Measurements from ENCODE around the gene SPAG17. TPM values are rescaled to one million over a fixed set of nuclear protein-coding genes. Genes with fewer than 3 reads are reported as not detected.

The SPAG17 gene
- polyA plus RNA-seq, 1 donor from 2014 or later, result 0.25 TPM

DNA sequence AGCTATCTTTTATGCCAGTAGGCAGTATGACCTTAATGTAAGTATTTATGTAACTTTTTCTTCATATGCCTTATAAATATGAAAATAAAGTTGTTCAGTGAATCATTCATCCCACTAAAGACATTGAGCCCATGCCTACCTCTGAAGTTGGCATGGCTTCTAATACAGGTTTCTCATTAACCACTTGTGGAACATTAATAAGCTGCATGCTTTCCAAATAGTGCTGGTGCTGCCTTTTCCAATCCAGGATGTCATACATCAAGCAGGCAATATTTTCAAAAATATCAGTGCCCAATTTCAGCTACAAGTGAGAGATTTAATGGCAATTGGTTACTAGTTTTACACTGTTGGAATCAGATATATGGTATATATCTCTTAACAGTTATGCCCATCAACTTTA is 92.0 kb downstream of the SPAG17 start:
- H3K9me2 ChIP-seq (ENCODE audit: insufficient read depth, low read length), result no peaks in the 10 kb centered on the region
- no peaks in the 10 kb centered on the region for H3F3A ChIP-seq (ENCODE audit: insufficient read depth, low read length, poor library complexity, severe bottlenecking)
- TF ChIP-seq EP300 (conservative IDR thresholded peaks at IDR 0.05; ENCODE audit: poor library complexity, severe bottlenecking) (no peak), SMC3 (conservative IDR thresholded peaks at IDR 0.05; ENCODE audit: poor library complexity) (no peak), POLR2AphosphoS5 (IDR thresholded peaks at IDR 0.05) (no peak), RAD21 (conservative IDR thresholded peaks at IDR 0.05) (no peak), TAF1 (IDR thresholded peaks at IDR 0.05; ENCODE audit: low read depth) (no peak), MXI1 (conservative IDR thresholded peaks at IDR 0.05; ENCODE audit: poor library complexity, severe bottlenecking) (no peak), EZH2 (IDR thresholded peaks at IDR 0.05; ENCODE audit: borderline replicate concordance, insufficient read depth, low read length, poor library complexity, severe bottlenecking) (no peak)
- TF ChIP-seq, protein P1, sequence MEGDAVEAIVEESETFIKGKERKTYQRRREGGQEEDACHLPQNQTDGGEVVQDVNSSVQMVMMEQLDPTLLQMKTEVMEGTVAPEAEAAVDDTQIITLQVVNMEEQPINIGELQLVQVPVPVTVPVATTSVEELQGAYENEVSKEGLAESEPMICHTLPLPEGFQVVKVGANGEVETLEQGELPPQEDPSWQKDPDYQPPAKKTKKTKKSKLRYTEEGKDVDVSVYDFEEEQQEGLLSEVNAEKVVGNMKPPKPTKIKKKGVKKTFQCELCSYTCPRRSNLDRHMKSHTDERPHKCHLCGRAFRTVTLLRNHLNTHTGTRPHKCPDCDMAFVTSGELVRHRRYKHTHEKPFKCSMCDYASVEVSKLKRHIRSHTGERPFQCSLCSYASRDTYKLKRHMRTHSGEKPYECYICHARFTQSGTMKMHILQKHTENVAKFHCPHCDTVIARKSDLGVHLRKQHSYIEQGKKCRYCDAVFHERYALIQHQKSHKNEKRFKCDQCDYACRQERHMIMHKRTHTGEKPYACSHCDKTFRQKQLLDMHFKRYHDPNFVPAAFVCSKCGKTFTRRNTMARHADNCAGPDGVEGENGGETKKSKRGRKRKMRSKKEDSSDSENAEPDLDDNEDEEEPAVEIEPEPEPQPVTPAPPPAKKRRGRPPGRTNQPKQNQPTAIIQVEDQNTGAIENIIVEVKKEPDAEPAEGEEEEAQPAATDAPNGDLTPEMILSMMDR (IDR thresholded peaks at IDR 0.05; ENCODE audit: poor library complexity, severe bottlenecking), result no peak
- TF ChIP-seq, protein P2, sequence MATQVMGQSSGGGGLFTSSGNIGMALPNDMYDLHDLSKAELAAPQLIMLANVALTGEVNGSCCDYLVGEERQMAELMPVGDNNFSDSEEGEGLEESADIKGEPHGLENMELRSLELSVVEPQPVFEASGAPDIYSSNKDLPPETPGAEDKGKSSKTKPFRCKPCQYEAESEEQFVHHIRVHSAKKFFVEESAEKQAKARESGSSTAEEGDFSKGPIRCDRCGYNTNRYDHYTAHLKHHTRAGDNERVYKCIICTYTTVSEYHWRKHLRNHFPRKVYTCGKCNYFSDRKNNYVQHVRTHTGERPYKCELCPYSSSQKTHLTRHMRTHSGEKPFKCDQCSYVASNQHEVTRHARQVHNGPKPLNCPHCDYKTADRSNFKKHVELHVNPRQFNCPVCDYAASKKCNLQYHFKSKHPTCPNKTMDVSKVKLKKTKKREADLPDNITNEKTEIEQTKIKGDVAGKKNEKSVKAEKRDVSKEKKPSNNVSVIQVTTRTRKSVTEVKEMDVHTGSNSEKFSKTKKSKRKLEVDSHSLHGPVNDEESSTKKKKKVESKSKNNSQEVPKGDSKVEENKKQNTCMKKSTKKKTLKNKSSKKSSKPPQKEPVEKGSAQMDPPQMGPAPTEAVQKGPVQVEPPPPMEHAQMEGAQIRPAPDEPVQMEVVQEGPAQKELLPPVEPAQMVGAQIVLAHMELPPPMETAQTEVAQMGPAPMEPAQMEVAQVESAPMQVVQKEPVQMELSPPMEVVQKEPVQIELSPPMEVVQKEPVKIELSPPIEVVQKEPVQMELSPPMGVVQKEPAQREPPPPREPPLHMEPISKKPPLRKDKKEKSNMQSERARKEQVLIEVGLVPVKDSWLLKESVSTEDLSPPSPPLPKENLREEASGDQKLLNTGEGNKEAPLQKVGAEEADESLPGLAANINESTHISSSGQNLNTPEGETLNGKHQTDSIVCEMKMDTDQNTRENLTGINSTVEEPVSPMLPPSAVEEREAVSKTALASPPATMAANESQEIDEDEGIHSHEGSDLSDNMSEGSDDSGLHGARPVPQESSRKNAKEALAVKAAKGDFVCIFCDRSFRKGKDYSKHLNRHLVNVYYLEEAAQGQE (IDR thresholded peaks at IDR 0.05; ENCODE audit: borderline replicate concordance), result no peak
- H3K36me3 ChIP-seq (ENCODE audit: insufficient read depth, low read length), result no peaks in the 10 kb centered on the region
- no peak overlapping the region for H2AFZ ChIP-seq (ENCODE audit: low read depth, low read length)
- no peak overlapping the region for H3K4me2 ChIP-seq (ENCODE audit: low read length)
- no peak overlapping the region for H3K27ac ChIP-seq (ENCODE audit: low read length)
- H3K4me3 ChIP-seq (ENCODE audit: low read length), result no peak overlapping the region
- no peak overlapping the region for H3K9ac ChIP-seq (ENCODE audit: low read length)
- no peaks in the 10 kb centered on the region for H3K79me2 ChIP-seq (replicated peaks; ENCODE audit: insufficient read depth, low read length)
- no peaks in the 10 kb centered on the region for H3K9me3 ChIP-seq (ENCODE audit: low read length)
- no peaks in the 10 kb centered on the region for H3K27me3 ChIP-seq (ENCODE audit: insufficient read depth, low read depth, low read length)
- no peaks in the 10 kb centered on the region for H4K20me1 ChIP-seq (ENCODE audit: insufficient read depth)

DNA sequence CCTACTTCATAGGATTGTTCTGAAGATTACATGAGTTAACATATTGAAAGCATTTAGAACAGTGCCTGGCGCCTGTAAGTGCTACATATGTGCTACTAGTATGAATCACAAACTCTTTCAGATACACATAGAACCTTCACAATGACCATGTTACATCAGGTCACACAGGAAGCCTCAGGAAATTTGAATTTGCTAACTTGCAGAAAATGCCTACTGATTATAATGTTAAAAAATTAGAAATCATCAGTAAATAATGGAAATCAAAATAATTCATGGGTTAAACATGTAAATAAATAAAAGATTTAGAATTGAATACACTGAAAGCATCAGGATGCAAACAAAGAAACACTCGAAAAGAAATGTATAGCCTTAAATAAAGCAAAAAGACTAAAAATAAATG is 94.9 kb downstream of the SPAG17 start:
- Histone ChIP-seq H3K27me3 (ENCODE audit: insufficient read depth, low read depth, low read length) (no peaks in the 10 kb centered on the region), H3K4me2 (ENCODE audit: low read length) (no peak overlapping the region), H2AFZ (ENCODE audit: low read depth, low read length) (no peak overlapping the region), H3K9me2 (ENCODE audit: insufficient read depth, low read length) (no peaks in the 10 kb centered on the region), H3K79me2 (replicated peaks; ENCODE audit: insufficient read depth, low read length) (no peaks in the 10 kb centered on the region), H3K36me3 (ENCODE audit: insufficient read depth, low read length) (no peaks in the 10 kb centered on the region), H3K9ac (ENCODE audit: low read length) (no peak overlapping the region), H3K27ac (ENCODE audit: low read length) (no peak overlapping the region), H4K20me1 (ENCODE audit: insufficient read depth) (no peaks in the 10 kb centered on the region), H3K4me3 (ENCODE audit: low read length) (no peak overlapping the region), H3F3A (ENCODE audit: insufficient read depth, low read length, poor library complexity, severe bottlenecking) (no peaks in the 10 kb centered on the region), H3K9me3 (ENCODE audit: low read length) (no peaks in the 10 kb centered on the region)
- TF ChIP-seq, protein P1 (IDR thresholded peaks at IDR 0.05; ENCODE audit: poor library complexity, severe bottlenecking), result no peak
- no peak for TF ChIP-seq TAF1 (IDR thresholded peaks at IDR 0.05; ENCODE audit: low read depth)
- no peak for TF ChIP-seq MXI1 (conservative IDR thresholded peaks at IDR 0.05; ENCODE audit: poor library complexity, severe bottlenecking)
- no peak for TF ChIP-seq SMC3 (conservative IDR thresholded peaks at IDR 0.05; ENCODE audit: poor library complexity)
- no peak for TF ChIP-seq EP300 (conservative IDR thresholded peaks at IDR 0.05; ENCODE audit: poor library complexity, severe bottlenecking)
- TF ChIP-seq RAD21 (conservative IDR thresholded peaks at IDR 0.05), result no peak
- no peak for TF ChIP-seq EZH2 (IDR thresholded peaks at IDR 0.05; ENCODE audit: borderline replicate concordance, insufficient read depth, low read length, poor library complexity, severe bottlenecking)
- TF ChIP-seq, protein P2 (IDR thresholded peaks at IDR 0.05; ENCODE audit: borderline replicate concordance), result no peak
- TF ChIP-seq POLR2AphosphoS5 (IDR thresholded peaks at IDR 0.05), result no peak

Data from neural cell (in vitro differentiated cells).